T-helper 1 cell (primary cell): ENCODE results near the gene CTAG2.
"Not testable (repeated sequence)": the region's sequence is repeated elsewhere in the genome, so short reads cannot be mapped to it uniquely, and the experiment has no call there.

Source experiments
- DNase-seq, 5 donors: peaks; one replicate each; pipeline ENCODE4 v3.0.0-alpha.2; 2012 to 2020
- total RNA-seq, 4 donors: gene quantifications; one replicate each; lab custom pipeline; 2026; lab: John Stamatoyannopoulos, UW

The CTAG2 gene
- total RNA-seq = 0 to 0.69 (median 0) reads per million in 4 donors

DNA sequence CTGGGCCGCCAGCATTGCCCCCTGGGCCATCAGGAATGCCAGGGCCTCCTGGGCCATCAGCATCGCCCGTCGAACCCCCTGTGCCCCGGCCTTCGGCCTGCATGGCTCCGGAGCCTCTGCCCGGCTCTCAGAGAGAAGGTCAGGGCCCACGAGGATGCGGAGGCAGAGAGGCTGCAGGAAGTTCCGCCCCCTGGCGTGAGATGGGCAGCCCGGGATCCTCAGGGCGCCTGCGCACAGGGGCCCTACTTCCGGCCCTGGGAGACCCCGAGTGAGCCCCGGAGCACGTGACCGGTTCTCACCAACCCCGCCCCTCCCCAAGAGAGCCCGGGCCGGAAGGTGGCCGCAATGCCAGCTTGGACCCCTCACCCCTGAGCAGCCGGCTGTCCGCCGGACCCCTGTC is at the start of gene CTAG2:
Gene CTAG2 (minus strand): TSS at position 167 of the 400 bp plus-strand sequence. CDS start 64 bp downstream, at position 103.
- DNase-seq = not testable (repeated sequence)

- no peak for DNase-seq
These were observed 45.4 kb upstream of the CTAG2 start for GRCh38 chrX:154698630-154699248.

DNA sequence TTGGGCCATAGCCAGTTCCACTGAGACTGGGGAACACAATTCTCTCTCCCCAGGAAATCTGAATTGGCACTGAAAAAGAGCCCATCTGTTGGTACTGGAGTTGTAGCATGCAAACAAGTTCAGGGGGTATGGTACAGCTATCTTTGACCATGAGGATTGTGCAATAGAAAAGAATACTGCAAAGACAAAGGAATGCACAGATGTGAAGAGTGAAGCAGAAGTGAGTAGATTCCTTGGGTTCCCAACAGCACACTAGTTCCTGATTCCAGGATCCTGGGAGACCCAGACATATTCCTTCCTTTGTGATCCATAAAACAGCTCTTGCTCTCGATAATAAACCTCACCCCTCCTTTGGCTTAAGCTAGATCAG is 43.3 kb upstream of the CTAG2 start:
- DNase-seq = no peak

- DNase-seq = no peak
These were observed 42.7 kb upstream of the CTAG2 start for GRCh38 chrX:154695911-154696675.

DNA sequence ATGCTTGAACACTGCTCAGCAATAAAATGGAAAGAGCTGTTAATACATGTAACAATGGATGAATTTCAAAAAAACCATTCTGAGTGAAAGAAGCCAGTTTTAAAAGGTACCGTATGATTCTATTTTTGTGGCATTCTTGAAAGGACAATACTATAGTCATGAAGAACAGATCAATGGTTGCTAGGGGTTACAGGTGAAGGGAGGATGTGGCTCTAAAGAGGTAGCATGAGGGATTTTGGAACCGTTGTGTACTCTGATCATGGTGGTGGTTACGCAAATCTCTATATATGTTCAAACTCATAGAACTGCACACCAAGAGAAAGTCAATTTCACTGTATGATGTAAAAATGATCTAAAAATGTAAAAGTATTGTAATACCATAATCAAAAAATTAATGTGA is 40.0 kb upstream of the CTAG2 start:
- no peak for DNase-seq

DNA sequence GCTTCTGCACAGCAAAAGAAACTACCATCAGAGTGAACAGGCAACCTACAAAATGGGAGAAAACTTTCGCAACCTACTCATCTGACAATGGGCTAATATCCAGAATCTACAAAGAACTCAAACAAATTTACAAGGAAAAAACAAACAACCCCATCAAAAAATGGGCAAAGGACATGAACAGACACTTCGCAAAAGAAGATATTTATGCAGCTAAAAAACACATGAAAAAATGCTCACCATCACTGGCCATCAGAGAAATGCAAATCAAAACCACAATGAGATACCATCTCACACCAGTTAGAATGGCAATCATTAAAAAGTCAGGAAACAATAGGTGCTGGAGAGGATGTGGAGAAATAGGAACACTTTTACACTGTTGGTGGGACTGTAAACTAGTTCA is 37.1 kb upstream of the CTAG2 start:
- DNase-seq = not testable (repeated sequence)

DNA sequence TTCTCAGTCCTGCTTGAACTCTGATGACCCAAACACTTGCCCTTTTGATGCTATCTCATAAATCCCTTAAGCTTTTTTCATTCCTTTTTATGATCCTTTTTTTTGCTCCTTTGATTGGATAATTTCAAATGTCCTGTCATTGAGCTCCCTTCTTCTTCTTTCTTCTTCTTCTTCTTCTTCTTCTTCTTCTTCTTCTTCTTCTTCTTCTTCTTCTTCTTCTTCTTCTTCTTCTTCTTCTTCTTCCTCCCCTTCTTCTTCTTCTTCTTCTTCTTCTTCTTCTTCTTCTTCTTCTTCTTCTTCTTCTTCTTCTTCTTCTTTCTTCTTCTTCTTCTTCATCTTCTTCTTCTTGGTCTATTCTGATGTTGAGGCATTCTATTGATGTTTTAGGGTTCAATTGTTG is 18.7 kb upstream of the CTAG2 start:
- not testable (repeated sequence) for DNase-seq

- not testable (repeated sequence) for DNase-seq
These were observed 17.5 kb upstream of the CTAG2 start for GRCh38 chrX:154670848-154671247.

DNA sequence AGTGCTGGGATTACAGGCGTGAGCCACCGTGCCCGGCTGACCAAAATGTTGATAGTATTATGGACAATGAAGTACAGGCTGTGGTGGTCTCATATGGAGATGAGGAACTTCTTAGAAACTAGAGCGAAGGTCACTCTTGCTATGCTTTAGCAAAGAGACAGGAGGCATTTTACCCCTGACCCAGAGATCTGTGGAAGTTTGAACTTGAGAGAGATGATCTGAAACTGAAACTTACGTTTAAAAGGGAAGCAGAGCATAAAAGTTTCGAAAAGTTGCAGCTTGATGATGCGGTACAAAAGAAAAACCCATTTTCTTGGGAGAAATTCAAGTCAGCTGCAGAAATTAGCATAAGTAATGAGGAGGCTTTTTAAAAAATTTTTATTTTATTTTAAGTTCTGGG is 8.5 kb upstream of the CTAG2 start:
- no peak for DNase-seq

DNA sequence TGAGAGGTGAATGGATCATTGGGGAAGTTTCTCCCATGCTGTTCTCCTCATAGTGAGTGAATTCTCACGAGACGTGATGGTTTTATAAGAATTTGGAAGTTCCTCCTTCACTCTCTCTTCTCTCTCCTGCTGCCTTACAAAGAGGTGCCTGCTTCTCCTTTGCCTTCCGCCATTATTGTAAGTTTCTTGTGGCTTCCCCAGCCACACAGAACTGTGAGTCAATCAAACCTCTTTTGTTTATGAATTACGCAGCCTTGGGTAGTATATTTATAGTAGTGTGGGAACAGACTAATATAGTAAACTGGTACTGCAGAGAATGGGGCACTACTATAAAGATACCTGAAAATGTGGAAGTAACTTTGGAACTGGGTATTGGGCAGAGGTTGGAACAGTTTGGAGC is 7.8 kb upstream of the CTAG2 start:
- no peak for DNase-seq

GRCh38 chrX:154660541-154660940 is 7.2 kb upstream of the CTAG2 start:
- no peak for DNase-seq

DNA sequence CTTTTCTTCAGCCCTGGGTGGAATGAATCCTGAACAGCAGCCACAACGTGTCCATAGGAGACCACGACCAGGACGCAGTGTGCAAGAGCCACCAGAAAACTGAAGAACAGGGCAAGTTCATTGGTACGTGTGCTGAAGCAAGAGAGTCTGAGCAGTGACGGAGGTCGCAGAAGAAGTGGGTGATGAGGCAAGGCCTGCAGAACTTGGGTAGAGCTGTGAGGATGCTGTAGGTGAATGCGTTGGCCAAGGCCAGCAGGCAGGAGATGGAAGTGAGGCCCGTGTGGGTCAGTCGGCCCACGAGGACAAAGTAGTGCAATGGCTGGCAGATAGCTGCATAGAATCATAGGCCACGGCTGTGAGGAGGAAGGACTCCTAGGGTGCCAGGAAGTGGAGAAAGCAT is 5.6 kb upstream of the CTAG2 start:
- DNase-seq = no peak

- DNase-seq = no peak
These were observed 4.8 kb upstream of the CTAG2 start for GRCh38 chrX:154658187-154658586.

DNA sequence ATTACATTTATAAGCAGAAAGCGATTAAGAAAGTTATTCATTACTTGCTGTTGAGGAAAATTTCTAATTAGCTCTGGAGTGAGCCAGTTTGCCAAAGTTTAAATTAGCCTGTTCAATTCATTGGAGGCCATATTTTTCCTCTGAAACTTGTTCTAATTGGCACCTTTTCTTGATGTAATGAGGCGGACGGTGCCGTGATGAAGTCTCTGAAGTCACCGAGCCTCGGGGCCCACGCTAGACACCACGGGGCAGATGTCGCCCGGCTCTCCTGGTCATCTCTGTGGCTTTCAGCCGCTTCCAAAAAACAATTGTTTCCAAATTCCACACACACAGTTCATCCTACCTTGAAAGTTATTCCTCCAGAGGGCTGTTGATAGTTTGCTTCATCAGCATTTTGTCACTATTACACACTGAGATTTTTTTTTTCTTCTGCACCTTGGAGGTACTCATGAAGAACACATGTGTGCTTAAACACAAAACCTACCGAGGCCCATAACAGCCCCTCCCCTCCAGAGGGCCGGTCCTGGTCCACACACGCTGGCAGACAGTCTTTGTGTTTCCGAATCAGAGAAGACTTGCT is 3.9 kb upstream of the CTAG2 start:
- DNase-seq = no peak

DNA sequence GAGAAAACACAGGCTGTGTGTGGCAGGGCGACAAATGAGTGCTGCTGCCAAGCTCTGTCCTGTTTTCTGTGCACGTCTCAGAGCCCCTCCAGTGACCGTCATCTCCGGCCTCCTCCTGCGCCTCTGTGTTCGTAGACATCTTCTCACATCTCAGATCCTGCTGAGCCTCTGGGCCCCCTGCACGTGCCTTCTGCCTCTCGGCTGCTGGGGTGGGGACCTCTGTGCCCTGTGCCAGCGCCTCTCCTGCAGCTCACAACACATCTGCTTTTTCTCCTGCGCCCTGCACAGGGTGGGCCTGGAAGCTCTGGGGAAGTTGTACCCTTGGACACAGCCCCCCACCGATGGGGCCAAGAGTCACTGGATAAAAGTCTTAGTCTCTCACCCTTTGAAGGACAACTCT is 2.4 kb upstream of the CTAG2 start:
- no peak for DNase-seq

GRCh38 chrX:154655346-154655745 is 2.0 kb upstream of the CTAG2 start:
- DNase-seq = no peak

DNA sequence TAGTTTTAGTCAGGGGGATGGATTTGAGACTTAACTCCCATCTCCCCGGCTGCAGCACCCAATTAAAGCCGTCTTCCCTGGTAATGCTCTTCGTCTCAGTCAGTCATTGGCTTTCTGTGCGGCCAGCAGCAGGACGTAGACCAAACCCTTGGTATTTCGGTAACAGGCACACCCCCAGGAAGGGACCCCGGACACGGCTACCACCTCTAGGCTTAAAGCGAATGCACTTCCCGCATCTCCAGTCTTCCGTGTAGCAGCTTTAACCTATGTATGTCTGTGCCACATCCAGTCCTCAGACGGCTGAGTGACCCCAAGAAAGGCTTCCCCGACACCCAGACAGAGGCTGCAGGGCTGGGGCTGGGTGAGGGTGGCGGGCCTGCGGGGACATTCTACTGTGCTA is 1.5 kb upstream of the CTAG2 start:
- no peak for DNase-seq

DNA sequence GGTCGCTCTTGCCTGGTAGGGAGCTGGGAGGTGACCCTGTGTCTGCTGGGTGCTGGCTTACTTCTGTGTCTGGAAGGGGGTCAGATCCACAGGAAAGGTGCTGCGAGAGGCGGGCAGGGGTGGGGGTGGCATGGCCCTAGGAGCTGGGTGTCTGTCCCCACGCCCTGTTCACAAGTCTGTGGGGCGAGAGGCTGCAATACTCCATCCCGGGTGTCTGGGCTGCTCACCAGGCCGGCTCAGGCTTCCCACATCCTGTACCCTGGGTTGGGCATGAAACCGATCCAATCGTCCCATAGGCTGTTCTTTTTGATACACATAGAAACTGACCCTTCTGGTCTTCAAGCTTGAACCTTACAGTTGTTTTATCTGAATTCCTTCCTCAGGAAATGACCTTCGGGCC is 993 bp upstream of the CTAG2 start:
- no peak for DNase-seq

DNA sequence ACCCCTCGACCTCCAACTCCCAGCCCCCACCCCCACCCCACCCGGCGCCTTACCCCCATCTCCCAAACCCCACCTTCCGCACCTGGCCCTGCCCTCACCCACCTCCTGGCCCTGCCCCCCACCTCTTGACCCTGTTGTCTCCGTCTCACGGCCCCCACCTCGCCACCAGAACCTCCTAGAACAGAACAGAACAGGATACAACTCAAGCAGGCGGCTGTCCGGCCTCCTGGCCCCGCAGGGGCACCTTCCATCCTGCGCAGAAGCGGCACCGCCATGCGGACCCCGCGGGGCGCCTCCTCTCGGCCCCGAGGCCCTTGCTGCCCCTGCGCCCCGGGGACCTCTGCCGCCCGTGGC is 354 bp downstream of the CTAG2 start:
- no peak for DNase-seq

- DNase-seq = no peak
These were observed 900 bp downstream of the CTAG2 start for GRCh38 chrX:154652311-154653047.

GRCh38 chrX:154650221-154650510 is 3.2 kb downstream of the CTAG2 start:
- no peak for DNase-seq

DNA sequence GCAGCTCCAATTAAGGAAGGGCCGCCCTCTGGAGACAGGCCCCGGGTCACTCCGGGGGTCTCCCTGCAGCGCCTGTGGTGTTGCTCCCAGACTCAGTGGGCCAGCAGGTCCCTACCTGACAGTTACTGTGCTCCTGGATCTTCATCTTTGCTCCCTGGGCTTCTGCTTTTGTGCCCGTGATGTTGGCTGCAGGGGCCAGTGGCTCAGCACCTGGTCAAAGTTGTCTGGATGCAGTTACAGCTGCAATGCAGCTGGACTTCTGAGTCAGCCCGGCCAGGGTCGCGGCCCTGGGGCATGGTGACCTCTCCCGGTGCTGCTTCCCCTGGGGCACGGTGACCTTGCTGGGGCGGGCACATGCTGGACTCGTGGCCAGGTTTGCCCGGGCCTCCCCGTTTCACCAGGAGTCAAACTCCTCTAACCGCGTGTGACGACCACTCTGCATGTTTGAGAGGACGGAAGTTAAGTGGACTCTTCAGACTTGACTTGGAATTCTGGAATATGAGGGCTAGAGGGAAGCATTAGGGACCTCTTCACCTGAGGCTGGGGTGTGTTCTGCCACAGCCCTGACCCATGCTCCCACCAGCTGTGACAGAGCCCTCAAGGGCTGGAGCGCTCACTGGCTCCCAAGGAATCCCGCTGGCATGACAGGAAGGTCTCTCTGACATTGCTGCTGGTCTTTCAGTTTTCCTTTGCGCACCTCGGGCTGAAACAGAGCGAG is 3.7 kb downstream of the CTAG2 start:
- no peak for DNase-seq

DNA sequence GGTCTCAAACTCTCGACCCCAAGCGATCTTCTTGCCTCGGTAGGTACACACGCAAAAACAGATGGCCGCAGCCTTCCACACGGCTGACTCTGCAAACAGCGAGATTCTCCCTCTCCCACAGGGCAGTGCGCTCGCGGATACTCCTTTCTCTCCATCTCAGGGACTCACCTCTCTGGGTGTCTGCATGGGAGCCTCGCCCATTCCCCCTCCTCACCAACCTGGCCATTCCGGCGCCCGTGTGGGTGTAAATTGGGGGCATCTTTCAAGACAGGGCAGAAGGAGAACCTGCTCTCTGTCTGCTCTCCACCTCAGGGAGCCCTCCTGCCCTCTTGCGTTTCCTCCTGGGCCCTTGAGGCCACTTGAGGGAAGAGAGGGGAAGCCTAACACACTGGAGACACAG is 4.4 kb downstream of the CTAG2 start:
- DNase-seq = no peak
